Choroid plexus epithelial cell (primary cell): ENCODE results near the gene MOBP.

Experiments
- DNase-seq: peaks from one replicate; pipeline ENCODE4 v3.0.0-alpha.2; 2010; ENCODE audit warnings: low read depth
- H3K4me3 ChIP-seq: 2 replicates; pipeline ENCODE4 v1.5.1; 2011; ENCODE audit warnings: low read depth, mild to moderate bottlenecking, control low read depth, low read length, moderate library complexity
- CTCF ChIP-seq: conservative IDR thresholded peaks from 2 replicates; pipeline ENCODE4 v1.5.1; 2011; ENCODE audit warnings: low read depth, mild to moderate bottlenecking, control low read depth, inconsistent platforms, low read length, moderate library complexity

The MOBP gene

GRCh38 chr3:39463269-39463668, 4.2 kb upstream of the MOBP start:
- peak; percentile 27 for TF ChIP-seq CTCF
- no peak overlapping the region for H3K4me3 ChIP-seq
- peak; percentile 6 for DNase-seq

GRCh38 chr3:39466988-39467387, 492 bp upstream of the MOBP start:
- no peak for TF ChIP-seq CTCF
- no peak for DNase-seq
- H3K4me3 ChIP-seq = no peak overlapping the region

- H3K4me3 ChIP-seq = no peak overlapping the region
- DNase-seq = no peak
- TF ChIP-seq CTCF = no peak
Observed at GRCh38 chr3:39468108-39468436, 592 bp downstream of the MOBP start.

- no peak for TF ChIP-seq CTCF
- no peak for DNase-seq
- no peak overlapping the region for H3K4me3 ChIP-seq
Observed at GRCh38 chr3:39469258-39469657, 1.8 kb downstream of the MOBP start.

GRCh38 chr3:39469945-39470344, 2.5 kb downstream of the MOBP start:
- no peak for TF ChIP-seq CTCF
- DNase-seq = no peak
- H3K4me3 ChIP-seq = no peak overlapping the region

- DNase-seq = no peak
- TF ChIP-seq CTCF = no peak
- H3K4me3 ChIP-seq = no peak overlapping the region
Observed at GRCh38 chr3:39471652-39472051, 4.2 kb downstream of the MOBP start.

- no peak overlapping the region for H3K4me3 ChIP-seq
- TF ChIP-seq CTCF = no peak
- DNase-seq = no peak
Observed at GRCh38 chr3:39473452-39474125, 6.1 kb downstream of the MOBP start.
